Stimulated activated CD8-positive, alpha-beta memory T cell treated with anti-CD3 and anti-CD28 coated beads, Interleukin-4, amount 100 ng/mL, for 48 hours (primary cell): ENCODE measurements around the gene FAM193B.
A peak's percentile ranks its signal among the peaks of the same experiment; 100 is the strongest.
"Not testable (repeated sequence)": the region's sequence is repeated elsewhere in the genome, so short reads cannot be mapped to it uniquely, and the experiment has no call there.

Experiments
- DNase-seq: peaks from one replicate; pipeline ENCODE4 v3.0.0-alpha.2; 2020

The FAM193B gene

DNA sequence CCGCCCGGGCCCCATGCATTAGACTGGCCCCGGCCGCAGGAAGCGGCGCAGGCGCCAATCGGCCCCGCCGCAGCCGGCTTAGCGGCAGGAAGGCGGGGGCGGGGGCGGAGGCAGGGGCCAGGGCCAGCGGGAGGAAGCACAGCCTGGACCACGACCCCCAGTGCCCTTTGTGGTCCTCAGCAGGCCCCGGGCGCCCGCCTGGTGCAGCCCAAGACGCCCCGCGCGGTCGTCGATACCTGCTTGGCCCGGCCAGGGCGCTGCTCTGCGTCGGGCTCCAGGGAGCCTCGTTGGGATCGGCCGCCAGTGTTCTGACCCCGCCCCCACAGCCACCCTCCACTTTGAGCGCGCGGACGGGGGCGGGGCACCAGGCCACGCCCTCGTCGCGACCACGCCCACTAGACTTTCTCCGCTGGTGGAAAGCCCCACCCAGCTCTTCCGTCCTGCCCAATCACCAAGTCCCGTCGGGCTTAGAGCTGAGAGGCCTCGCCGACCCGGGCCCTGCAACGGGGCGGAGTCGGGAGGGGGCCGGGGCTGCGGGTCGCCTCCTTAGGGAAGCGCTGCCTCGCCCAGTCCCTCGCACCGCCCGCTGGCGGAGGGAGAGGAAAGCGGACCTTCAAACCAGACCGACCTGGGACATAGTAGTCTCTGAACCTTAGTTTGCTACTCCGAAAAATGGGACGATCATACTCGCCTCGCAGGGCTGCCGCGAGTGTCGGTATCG, 56.9 kb downstream of the FAM193B start, which contains the start of gene PDLIM7:
TSS of gene PDLIM7 (minus strand) at position 313 of the 721 bp plus-strand sequence. CDS start 1,092 bp downstream, outside the sequence.
- DNase-seq = peak; percentile 97

DNA sequence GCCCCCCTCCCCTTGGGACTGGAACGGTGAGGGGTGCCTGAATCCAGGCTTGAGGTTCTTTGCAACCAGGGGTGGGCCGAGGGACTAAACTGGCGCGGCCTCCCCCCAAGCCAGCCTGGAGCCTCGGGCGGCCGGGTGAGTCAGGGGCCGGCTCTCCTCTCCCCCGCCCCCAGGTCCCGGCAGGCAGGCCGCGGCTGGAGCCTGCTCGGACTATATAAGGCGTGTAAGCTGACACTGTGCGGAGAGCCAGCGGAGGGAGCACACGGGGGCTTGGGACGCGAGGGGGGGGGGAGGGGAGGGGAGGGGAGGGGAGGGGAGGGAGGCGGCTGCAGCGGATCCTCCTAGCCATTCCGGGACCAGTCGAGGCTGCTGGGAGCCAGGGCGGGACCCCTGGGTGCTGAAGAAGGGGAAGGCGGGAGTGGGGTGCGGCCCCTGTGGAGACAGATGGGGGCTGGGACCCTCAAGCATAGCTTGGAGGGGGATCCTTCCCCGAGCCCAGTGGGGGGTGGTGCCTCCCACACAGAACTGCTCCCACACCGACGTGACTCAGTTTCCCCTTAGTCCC, 57.6 kb downstream of the FAM193B start:
- no peak for DNase-seq

DNA sequence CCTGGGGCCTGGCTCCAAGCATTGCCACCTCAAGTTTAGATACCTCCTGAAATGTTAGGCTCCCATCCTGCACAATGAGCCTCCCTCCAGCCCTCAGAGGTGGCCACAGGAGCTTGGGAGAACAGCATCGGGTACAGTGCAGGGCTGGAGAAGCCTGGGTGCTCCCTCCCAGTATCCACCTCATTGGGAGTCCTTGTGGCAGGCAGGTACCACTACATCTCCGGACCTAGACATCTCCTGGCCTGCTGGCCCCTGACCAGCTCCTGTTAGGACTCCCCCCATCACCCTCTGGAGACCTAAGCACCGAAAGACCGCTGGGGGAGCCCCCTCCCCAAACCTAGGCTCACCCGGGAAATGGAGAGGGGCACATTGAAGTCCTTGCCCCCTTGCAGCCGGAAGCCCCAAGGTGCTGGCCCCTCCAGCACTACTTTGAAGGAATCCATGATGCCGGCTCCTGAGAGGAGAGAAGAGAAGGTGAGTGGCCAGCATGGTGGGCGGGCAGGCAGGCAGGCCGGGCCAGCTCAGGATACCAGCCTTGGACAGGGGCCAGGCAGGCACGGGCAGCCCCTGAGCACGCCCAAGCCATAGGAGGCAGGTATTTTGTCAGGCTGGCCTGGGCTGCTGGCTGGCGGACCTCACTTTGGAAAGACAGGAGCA, 58.2 kb downstream of the FAM193B start:
- no peak for DNase-seq

DNA sequence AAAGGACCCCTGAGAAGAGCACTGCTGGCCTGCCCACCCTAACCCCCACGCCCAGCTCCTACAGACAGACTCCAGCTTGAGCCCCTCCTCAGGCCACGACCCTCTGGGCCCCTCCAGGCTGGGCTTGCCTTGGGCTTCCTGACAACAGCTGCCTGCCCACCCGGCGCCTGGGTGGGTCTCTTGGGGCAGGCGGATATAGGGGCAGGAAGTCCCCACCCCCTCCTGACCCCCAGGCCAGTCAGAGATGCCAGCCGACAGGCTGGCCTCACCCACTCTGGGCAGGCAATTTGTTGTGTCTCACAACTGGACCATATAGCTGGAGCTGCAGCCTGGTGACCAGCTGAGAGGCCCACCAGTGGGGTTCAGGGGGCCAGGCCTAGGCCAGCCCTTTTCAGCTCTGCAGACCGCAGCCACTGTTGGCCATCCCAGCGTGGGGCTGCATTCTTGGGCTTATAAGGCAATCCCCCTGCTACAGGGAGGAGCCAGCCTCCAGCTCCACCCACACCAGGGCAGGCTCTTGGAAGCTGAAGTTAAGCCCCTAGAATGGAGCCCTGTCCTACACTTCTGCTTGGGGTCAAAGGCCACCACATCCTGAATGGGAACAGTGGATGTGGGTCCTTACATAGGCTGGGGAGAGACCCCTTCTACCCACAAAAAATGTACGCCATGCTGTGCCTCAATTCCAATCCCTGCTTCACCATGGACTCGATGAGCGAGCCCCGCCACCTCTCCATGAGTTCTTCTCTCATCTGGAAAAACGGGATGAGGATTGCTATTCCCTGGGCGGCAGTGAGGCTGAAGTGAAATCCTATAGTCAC, 58.9 kb downstream of the FAM193B start:
- DNase-seq = no peak

DNA sequence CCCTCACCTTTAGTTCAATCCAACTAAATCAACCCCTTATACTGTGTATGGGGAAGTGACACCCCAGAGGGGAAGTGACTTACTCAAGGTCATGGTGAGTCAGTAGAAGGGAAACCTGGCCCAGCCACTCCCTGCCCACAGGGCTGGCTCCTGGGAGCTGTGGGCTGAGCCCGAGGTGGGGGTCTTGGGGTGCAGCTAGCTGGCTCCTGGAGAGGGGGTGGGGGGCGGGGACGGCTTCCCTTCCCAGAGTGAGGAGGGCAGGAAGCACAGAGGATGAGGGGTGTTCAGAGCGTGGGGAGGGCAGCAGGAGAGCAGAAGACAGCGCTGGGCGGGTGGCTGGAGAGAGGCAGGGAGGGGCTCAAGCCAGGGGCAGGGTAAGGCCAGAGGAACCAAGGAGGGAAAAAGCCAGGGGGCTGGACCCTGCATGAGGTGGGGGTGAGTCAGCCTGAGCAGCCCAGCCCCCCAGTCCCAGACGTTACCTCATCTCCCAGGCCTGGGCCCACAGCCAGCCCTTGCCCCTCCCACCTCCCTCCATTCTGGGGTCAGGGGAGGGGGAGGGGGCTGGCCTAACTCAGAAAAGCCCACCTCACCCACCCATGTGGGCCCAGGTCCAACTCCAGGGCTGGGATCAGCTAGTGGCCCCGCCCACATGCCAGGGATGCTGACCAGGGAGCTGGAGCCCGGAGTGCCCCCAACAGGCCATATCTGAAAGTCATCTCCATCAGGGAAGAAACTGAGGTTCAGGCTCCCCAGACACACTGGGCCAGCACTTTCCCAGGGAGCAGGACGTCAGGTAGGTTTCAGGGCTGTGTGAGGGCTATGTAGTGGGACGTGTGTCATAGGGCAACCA, 59.8 kb downstream of the FAM193B start:
- peak; percentile 61 for DNase-seq

DNA sequence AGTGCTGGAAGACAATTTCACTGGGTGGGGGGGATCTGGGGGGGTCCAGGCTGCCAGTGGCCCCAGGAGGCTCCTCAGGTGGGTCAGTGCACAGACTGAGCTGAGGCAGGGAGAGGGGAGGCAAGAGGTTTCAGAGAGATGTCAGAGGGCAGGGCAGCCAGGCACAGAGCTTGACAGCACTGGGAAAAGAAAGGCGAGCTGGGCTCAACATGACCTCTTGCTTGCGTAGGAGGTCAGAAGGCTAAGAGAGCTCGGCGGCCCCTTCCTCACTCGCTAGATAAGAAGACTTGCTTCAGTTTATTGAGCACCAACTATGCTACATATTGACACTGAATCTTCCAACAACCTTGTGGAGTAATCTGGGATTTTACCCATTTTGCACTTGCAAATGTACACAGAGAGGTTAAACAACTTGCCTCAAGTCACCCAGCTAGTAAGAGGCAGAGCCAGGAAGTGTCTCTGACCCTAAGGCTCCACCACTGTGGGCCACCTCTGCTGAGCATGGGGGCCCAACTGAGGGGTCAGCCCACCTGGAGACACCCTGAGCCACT, 60.5 kb downstream of the FAM193B start:
- no peak for DNase-seq

DNA sequence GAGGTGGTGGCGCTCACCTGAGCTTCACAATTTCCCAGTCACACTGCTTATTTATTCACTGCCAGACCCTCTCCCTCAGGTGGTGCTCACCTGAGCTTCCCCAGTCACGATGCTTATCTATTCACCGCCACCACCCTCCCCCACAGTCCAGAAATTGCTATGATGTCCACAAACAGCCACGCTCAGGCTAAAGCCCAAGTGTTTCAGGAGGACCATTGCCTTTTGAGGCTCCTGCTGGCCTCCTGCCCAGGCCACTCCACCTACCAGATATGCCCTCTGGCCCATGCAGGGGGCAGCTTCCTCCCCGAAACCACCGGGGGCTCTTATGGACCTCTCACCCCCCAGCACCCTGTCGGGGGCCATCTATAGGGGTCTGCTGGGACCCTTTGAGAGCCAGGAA, 61.5 kb downstream of the FAM193B start:
- no peak for DNase-seq

DNA sequence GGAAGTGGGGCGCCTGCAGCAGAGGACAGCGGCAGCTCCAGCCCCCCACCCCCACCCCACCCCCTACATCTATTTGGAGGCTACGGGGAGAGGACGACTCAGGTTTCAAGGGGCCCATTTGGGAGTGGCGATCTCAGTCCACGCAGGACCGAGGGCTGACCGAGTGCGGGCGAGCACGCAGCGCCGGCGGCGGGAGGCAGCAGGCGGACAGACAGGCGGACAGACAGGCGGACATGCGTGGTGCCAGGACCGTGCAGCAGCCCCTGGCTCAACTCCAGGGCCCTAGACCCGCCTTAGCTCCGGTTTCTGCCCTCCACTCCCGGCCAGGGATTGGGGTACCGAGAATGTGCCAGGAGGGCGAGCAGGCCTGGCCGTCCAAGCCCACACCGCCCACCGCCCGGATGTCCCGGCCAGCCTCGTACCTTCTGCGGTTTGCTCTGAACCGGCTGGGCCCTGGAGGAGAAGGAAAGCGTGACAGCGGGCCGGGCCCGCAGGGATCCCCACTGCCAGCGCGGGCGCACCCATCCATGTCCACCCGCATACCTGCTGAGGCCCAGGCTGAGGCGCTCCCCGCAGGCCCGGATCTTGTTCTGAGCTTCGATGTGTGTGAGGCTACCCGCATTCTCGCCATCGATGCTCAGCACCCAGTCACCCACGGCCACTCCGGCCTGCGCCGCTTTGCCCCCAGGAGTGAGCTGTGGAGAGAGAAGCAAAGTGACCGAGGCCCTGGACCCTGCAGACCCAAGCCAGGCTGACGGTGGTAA, 62.2 kb downstream of the FAM193B start:
- DNase-seq = no peak

DNA sequence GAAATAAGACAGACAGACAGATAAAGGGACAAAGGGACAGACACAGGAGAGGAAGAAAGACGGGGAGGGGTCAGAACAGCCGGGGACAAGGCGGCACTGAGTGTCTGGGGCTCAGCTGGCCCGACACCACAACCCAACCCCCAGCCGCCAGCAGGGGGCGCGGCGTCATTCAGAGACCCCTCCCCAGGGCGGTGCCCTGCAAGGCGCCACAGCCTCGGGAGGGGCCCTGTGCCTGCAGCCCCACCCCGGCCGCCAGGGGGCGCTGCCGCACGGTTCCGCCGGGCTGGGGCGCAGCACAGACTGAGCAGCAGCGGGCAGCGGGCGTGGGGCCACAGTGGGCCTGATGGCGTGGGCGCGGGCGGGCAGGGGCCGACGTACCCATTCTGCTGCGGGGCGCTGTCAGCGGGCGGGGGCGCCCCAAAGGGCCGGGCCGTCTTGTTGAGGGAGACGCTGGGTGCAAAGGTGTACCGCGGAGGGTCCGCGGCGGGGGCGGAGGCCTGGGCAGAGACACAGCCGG, 62.9 kb downstream of the FAM193B start:
- peak; percentile 69 for DNase-seq

DNA sequence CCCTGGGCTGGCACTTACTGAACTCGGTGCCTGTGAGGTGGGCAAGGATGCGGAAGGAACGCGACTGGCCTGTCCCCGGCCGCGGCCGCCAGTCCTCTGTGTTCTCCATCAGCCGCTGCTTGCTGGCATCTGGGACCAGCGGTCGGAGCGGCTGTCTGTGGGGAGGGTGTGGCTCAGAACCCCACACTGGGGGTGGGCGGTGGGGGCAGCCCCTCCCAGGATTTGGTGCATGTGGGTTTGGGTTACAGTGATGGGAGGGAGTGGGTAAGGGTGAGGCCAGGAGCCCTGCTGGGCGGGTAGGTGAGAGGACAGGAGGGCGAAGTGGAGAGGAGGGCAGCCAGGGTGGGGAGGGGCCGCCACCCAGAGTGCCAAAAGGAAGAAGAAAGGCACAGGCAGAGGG, 63.4 kb downstream of the FAM193B start:
- no peak for DNase-seq

DNA sequence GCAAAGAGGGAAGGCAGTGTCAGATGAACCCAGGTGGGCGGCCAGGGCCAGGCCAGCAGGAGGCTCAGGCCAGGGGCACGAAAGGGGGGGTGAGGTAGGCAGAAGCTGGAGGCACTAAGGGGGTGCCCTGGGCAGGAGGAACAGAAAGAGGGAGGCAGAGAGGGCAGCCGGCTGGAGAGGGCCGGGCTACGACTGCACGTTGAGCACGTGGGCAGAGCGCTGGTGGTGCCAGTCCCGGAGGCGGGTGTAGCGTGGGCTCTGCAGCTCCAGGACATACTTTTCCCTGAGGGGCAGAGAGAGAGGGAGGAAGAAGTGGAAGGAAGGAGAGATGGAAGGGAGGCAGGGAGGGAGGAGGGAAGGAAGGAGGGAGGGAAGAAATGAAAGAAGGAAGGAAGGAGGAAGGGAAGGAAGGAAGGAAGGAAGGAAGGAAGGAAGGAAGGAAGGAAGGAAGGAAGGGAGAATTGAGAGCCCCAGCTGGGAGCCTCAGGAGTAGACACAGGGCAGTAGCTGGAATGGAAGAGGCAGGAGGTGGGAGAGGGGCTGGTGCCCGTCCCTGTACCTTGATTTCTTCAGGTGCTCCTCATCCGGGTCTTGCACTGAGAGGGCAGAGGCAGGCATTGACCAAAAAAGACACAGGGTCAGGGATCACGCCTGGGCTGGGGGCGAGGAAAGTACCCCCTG, 63.9 kb downstream of the FAM193B start:
- DNase-seq = no peak

DNA sequence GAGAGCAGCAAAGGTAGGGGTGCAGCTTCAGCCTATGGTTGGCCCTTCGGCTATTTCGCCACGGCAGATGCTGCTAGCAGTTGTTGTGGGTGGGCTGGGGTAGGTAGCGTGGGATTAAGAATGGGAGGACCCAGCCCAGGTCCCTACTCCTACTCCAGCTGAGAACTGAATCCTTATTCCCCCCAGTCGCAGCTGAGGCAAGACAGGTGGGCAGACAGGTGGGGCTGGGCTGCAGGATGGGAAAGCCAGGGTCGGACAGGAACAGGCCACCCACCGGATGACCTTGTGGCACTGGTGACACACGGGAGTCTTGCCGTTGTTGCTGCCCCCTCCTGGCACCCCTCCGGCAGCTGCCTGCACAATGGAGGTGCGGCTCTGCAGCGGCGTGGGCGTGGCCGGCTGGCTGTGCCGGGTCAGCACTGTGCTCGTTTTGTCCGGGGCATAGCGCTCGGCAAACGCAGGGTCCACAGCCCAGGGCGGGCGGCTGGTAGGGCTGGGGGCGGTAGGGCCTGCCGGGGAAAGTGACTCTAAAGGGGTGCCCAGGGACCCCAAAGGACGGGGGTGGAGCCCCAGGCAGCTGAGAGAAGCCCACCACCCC, 65.1 kb downstream of the FAM193B start:
- DNase-seq = no peak

DNA sequence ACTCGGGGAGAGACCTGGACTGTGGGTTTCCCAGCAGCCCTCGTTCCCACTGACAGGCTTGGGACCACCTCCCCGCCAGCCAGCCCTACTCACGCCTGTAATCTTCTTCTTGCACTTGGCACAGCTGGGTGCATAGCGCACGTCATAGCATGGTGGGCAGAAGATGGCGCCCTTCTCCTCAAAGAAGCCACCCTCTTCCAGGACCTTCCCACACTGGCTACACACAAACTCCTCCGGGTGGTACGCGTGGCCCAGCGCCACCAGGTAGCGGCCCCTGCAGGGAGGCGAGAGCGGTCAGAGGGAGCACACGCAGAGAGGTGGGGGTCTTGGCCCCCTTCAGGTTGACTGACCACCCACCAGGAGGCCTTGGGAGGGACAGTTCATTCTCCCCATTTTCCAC, 66.4 kb downstream of the FAM193B start:
- DNase-seq = no peak

DNA sequence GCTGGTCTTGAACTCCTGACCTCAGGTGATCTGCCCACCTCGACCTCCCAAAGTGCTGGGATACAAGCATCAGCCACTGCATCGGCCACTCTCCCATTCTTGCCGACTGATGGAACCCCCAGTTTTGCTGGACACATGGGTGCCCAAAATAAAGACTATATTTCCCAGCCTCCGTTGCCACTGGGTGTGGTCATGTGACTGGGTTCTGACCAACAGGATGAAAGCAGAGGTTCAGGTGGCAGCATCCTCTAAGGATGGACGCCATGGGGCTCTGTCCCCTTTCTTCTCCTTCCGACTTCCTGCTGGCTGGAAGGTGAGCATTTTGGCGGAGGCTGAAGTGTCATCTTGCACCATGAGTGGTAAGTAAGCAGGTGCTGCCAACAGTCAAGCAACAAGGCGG, 67.2 kb downstream of the FAM193B start:
- DNase-seq = no peak

DNA sequence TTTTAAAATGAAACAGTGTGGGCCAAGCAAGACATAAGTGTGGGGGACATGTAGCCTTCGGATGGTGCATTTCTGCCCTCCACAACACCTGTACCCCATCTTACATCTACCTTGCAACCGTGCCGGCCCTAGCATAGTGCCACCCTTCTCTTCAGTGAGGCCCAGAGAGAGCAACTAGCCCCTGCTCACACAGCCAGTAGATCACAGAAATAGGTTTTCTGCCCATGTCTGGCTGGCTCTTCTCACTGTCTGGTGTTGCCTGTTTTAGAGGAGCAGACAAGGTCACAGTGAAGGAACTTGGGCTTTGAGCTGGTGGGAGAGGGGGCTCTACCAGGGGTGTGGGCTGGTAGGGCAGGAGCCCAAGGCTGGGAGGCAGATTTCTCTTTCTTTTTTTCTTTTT, 68.1 kb downstream of the FAM193B start:
- no peak for DNase-seq

DNA sequence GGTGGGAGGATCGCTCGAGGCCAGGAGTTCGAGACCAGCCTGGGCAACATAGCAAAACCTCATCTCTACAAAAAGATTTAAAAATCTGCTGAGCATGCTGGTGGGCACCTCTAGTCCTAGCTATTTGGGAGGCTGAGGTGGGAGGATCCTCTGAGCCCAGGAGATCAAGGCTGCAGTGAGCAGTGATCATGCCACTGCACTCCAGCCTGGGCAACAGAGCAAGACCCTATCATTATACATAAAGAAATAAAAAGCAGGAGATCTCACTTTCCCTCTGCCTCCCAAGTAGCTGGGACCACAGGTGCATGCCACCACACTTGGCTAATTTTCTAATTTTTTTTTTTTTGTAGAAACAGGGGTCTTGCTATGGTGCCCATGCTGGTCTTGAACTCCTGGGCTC, 68.6 kb downstream of the FAM193B start:
- DNase-seq = not testable (repeated sequence)

DNA sequence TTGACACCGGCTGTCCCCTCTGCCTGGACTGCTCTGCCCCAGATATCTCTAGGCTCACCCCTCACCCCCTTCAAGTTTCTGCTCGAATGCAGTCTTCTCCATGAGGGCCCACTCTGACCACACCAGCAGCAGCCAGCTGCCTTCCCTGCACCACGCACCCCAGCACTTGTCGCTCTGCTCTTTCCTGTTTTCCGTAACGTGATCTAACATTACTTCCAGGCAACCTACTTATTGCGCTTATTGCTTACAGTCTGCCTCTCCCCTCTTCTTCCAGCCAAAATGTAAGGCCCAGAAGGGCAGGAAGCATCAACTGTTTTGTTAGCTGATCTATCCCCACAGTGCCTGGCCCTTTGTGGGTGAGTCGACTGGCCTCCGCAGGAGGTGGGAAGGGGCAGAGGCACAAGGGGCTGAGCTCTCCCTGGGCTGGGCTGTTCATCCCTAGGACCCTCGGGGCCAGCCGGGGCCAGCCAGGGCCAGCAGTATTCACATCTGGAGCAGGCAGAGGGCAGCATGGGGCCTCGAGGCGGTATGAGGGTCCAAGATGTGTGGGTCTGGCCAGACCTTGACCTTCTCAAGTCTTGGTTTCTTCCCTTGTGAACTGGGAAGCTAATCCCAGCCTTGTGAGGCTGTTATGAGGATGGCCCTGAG, 69.3 kb downstream of the FAM193B start:
- DNase-seq = no peak

DNA sequence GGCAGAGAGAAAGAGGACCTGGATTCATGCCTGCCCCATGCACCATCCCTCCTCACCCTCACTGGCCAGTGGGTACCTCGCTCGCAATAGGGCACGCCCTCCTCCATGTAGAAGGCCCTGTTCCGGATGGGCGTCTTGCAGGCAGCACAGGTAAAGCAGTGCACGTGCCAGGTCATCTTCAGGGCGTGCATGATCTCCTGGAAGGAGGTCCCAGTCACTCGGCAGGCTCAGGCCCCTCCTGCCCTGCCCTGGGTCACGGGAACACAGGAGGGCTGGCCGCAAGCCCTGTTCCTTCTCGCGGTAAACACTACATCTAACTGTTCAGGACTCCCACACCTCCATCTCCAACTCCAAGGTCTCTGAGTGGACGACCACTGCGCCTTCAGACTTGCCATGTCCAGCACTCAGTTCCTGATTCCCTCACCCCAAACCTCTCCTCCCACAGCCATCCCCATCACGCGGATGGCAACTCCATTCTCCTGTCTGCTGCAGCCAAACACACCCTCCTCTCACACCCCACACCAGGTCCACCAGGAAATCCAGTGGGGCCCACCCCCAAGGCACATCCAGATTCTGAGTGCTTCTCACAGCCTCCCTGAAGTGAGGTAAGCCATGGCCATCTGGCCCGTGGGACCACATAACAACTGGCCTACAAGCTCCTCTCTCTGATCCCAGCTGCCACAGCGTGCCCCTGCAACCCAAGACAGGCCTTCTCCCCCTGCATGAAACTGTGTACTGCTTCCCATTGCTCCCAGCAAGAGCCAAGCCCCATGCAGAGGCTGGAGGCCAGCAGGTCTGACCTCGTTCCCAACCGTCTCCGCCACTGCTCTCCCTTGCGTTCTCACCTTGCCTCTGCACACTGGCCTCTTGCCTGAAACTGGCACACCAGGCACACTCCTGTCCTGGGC, 70.1 kb downstream of the FAM193B start:
- DNase-seq = no peak
